Fibroblast of upper back skin (primary cell): ENCODE data around the gene MAML3.
"Not testable (repeated sequence)": the region's sequence is repeated elsewhere in the genome, so short reads cannot be mapped to it uniquely, and the experiment has no call there.

Source experiments
- DNase-seq: peaks from one replicate; pipeline ENCODE4 v3.0.0-alpha.2; 2013

The MAML3 gene

GRCh38 chr4:139956507-139957017, 197.4 kb downstream of the MAML3 start:
- peak; percentile 26 for DNase-seq

- DNase-seq = no peak
Measured at GRCh38 chr4:139955600-139955999, 198.4 kb downstream of the MAML3 start.

GRCh38 chr4:139954512-139954911, 199.5 kb downstream of the MAML3 start:
- no peak for DNase-seq

GRCh38 chr4:139951021-139951420, 203.0 kb downstream of the MAML3 start:
- peak; percentile 81 for DNase-seq

- DNase-seq = peak; percentile 93
Measured at GRCh38 chr4:139950568-139950967, 203.4 kb downstream of the MAML3 start.

GRCh38 chr4:139944916-139945315, 209.1 kb downstream of the MAML3 start:
- DNase-seq = not testable (repeated sequence)

- peak; percentile 50 for DNase-seq
Measured at GRCh38 chr4:139943277-139943676, 210.7 kb downstream of the MAML3 start.

GRCh38 chr4:139942241-139942640, 211.7 kb downstream of the MAML3 start:
- no peak for DNase-seq

- DNase-seq = peak; percentile 36
Measured at GRCh38 chr4:139940600-139940999, 213.4 kb downstream of the MAML3 start.

- no peak for DNase-seq
Measured at GRCh38 chr4:139938414-139938813, 215.6 kb downstream of the MAML3 start.

GRCh38 chr4:139935911-139936310, 218.1 kb downstream of the MAML3 start:
- DNase-seq = no peak

GRCh38 chr4:139934708-139935195, 219.2 kb downstream of the MAML3 start:
- no peak for DNase-seq

GRCh38 chr4:139934057-139934707, 219.8 kb downstream of the MAML3 start:
- DNase-seq = peak; percentile 69

- no peak for DNase-seq
Measured at GRCh38 chr4:139933541-139933940, 220.4 kb downstream of the MAML3 start.

GRCh38 chr4:139933104-139933503, 220.9 kb downstream of the MAML3 start:
- DNase-seq = no peak

- no peak for DNase-seq
Measured at GRCh38 chr4:139924782-139925181, 229.2 kb downstream of the MAML3 start.

- peak; percentile 51 for DNase-seq
Measured at GRCh38 chr4:139922406-139923024, 231.5 kb downstream of the MAML3 start.

- no peak for DNase-seq
Measured at GRCh38 chr4:139921429-139922184, 232.4 kb downstream of the MAML3 start.

- no peak for DNase-seq
Measured at GRCh38 chr4:139920486-139921002, 233.4 kb downstream of the MAML3 start.

- peak; percentile 83 for DNase-seq
Measured at GRCh38 chr4:139919521-139919920, 234.5 kb downstream of the MAML3 start.

GRCh38 chr4:139919004-139919403, 235.0 kb downstream of the MAML3 start:
- DNase-seq = peak; percentile 76

- peak; percentile 58 for DNase-seq
Measured at GRCh38 chr4:139918591-139918990, 235.4 kb downstream of the MAML3 start.

- DNase-seq = no peak
Measured at GRCh38 chr4:139917896-139918295, 236.1 kb downstream of the MAML3 start.
